GM21526 (cell line): Measurements from ENCODE around the gene ZNF286A.
"Not testable (repeated sequence)": the region's sequence is repeated elsewhere in the genome, so short reads cannot be mapped to it uniquely, and the experiment has no call there.

ENCODE experiments used
- ATAC-seq: cut with Tn5 transposase; IDR thresholded peaks from one replicate; pipeline ENCODE4 v1.9.1; 2021; ENCODE audit warnings: moderate library complexity; ENCODE audit not compliant: unreplicated experiment, low FRiP score

The ZNF286A gene

DNA sequence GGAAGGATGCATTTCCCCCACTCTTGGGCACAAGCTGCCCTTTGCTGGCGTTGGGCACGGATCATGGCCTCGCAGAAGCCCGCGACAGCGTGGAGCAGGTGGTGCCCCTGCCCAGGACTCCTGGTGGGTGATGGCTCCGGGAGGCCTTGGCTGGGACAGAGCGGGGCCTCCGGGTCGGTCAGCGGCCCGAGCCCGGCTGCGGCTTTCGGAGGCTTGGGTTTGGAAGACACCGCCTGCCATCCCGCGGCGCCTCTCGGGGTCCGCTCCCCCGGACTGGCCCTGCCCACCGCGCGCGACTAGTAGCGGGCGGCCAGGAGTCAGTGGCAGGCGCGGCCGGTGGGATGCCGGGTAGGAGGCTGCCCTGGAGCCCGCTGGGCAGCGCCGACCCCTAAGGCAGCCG is 49.9 kb downstream of the ZNF286A start:
- not testable (repeated sequence) for ATAC-seq

DNA sequence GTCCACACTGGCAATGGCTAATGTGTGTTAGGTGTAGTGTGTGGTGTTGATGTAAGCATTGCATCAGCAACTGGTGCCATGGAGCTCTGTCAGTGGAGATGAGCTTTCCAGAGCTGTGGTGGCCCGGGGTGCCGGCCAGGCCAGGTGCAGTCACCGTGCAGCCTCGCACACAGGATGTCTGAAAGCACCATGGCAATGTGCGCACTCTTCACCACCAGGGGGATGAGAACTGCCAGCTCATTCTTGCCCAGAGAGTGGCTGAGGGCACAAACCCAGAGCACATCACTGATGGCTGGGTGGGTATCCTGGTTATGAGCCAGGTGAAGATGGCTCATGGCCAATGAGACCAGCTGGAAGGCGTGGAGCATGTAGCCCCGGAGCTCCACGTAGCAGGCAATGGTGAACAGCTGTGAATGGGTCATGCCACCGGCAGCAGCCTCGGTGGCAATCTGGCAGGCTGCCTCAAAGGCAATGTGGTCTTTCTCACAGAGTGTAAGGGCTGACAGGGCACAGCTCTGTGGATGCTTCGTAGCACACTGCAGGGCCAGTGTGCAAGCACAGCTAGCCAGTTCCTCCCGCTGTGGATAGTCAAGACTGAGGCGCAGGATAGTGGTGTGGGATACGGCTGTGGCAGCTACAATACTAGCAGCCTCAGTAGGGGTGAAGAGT is 69.4 kb downstream of the ZNF286A start:
- not testable (repeated sequence) for ATAC-seq
